DOHH2 (cell line): ENCODE measurements around the gene ESYT2.

Experiments used
- H3F3A ChIP-seq: fragments of 200-600 bp; sonication (generic), shearing (Covaris generic); 2 replicates; pipeline ENCODE4 v1.6.0; 2016; ENCODE audit warnings: antibody characterized with exemption, mild to moderate bottlenecking; ENCODE audit not compliant: control insufficient read depth, insufficient read depth
- H3K27ac ChIP-seq: fragments of 200-600 bp; sonication (generic); 2 replicates; pipeline ENCODE4 v1.5.1; 2014; ENCODE audit warnings: low read depth, mild to moderate bottlenecking, low read length, moderate library complexity
- H3K27me3 ChIP-seq: fragments of 200-600 bp; sonication (generic); 2 replicates; pipeline ENCODE4 v1.6.1; 2014; ENCODE audit warnings: mild to moderate bottlenecking, low read length, mixed read lengths; ENCODE audit not compliant: control insufficient read depth
- H3K36me3 ChIP-seq: fragments of 200-600 bp; sonication (generic); 2 replicates; pipeline ENCODE4 v1.6.1; 2014; ENCODE audit warnings: mild to moderate bottlenecking, low read length, moderate library complexity, mixed read lengths; ENCODE audit not compliant: control insufficient read depth
- H3K4me1 ChIP-seq: fragments of 200-600 bp; sonication (generic); 2 replicates; pipeline ENCODE4 v1.6.1; 2014; ENCODE audit warnings: mild to moderate bottlenecking, low read length, mixed read lengths; ENCODE audit not compliant: control insufficient read depth
- H3K4me2 ChIP-seq: fragments of 200-600 bp; sonication (generic); 2 replicates; pipeline ENCODE4 v1.6.0; 2014; ENCODE audit warnings: mild to moderate bottlenecking, low read length, moderate library complexity
- H3K4me3 ChIP-seq: fragments of 200-600 bp; sonication (generic); 2 replicates; pipeline ENCODE4 v1.5.1; 2014; ENCODE audit warnings: mild to moderate bottlenecking, low read length, mixed read lengths
- H3K79me2 ChIP-seq: fragments of 200-600 bp; sonication (generic); 2 replicates; pipeline ENCODE4 v1.6.1; 2014; ENCODE audit warnings: mild to moderate bottlenecking, low read length, mixed read lengths; ENCODE audit not compliant: control insufficient read depth
- H3K9me2 ChIP-seq: fragments of 200-600 bp; sonication (generic); replicated peaks from 2 replicates; pipeline ENCODE4 v1.6.1; 2014; ENCODE audit warnings: mild to moderate bottlenecking, low read length, mixed read lengths; ENCODE audit not compliant: control insufficient read depth
- H3K9me3 ChIP-seq: fragments of 200-600 bp; sonication (generic); 2 replicates; pipeline ENCODE4 v1.6.1; 2014; ENCODE audit warnings: antibody characterized with exemption, low read length, mixed read lengths; ENCODE audit not compliant: control insufficient read depth, insufficient read depth
- H4K20me1 ChIP-seq: fragments of 200-600 bp; sonication (generic); 2 replicates; pipeline ENCODE4 v1.6.0; 2014; ENCODE audit warnings: low read depth, mild to moderate bottlenecking, antibody characterized with exemption, low read length, moderate library complexity; ENCODE audit not compliant: control insufficient read depth, insufficient read depth
- CTCF ChIP-seq: fragments of 200-600 bp; sonication (generic); IDR thresholded peaks from one replicate; pipeline ENCODE4 v1.5.1; 2014; ENCODE audit warnings: antibody characterized with exemption, mild to moderate bottlenecking, low read depth, low read length; ENCODE audit not compliant: poor library complexity, severe bottlenecking
- EZH2phosphoT487 ChIP-seq: fragments of 200-600 bp; sonication (generic); IDR thresholded peaks from 2 replicates; pipeline ENCODE4 v1.6.1; 2017; ENCODE audit warnings: borderline replicate concordance, mild to moderate bottlenecking, antibody characterized with exemption, low read length, moderate library complexity, mixed read lengths

Gene ESYT2

GRCh38 chr7:158809596-158809995, 19.7 kb downstream of the ESYT2 start:
- Histone ChIP-seq H3K79me2 (peaks cover 71% of the 10 kb centered on the region), H3K4me3 (no peak overlapping the region)

GRCh38 chr7:158808126-158808525, 21.2 kb downstream of the ESYT2 start:
- Histone ChIP-seq H4K20me1 (no peaks in the 10 kb centered on the region), H3K36me3 (peaks cover 20% of the 10 kb centered on the region), H3K4me2 (no peak overlapping the region)

More at GRCh38 chr7:158809596-158809995, 19.7 kb downstream of the ESYT2 start:
- TF ChIP-seq CTCF: no peak
- no peak for TF ChIP-seq EZH2phosphoT487
- Histone ChIP-seq H4K20me1 (no peaks in the 10 kb centered on the region), H3F3A (no peaks in the 10 kb centered on the region; the same call in 1 of the 2 replicates), H3K27ac (no peak overlapping the region), H3K9me2 (no peaks in the 10 kb centered on the region), H3K27me3 (no peaks in the 10 kb centered on the region), H3K4me1 (peaks cover 15% of the 10 kb centered on the region), H3K9me3 (no peaks in the 10 kb centered on the region), H3K4me2 (no peak overlapping the region), H3K36me3 (peaks cover 20% of the 10 kb centered on the region)

GRCh38 chr7:158805937-158806336, 23.4 kb downstream of the ESYT2 start:
- Histone ChIP-seq H3K4me3 (no peak overlapping the region), H3K4me1 (peaks cover 9% of the 10 kb centered on the region), H3K4me2 (no peak overlapping the region), H3K27ac (no peak overlapping the region), H3K27me3 (no peaks in the 10 kb centered on the region), H4K20me1 (no peaks in the 10 kb centered on the region), H3K9me2 (no peaks in the 10 kb centered on the region), H3K79me2 (peaks cover 75% of the 10 kb centered on the region), H3K9me3 (no peaks in the 10 kb centered on the region), H3K36me3 (peaks cover 20% of the 10 kb centered on the region), H3F3A (no peaks in the 10 kb centered on the region)
- TF ChIP-seq CTCF: no peak

More at GRCh38 chr7:158808126-158808525, 21.2 kb downstream of the ESYT2 start:
- H3K4me1 ChIP-seq: peaks cover 14% of the 10 kb centered on the region
- peaks cover 74% of the 10 kb centered on the region for H3K79me2 ChIP-seq
- no peaks in the 10 kb centered on the region; the same call in 1 of the 2 replicates for H3F3A ChIP-seq
- no peak overlapping the region for H3K27ac ChIP-seq
- H3K9me2 ChIP-seq: no peaks in the 10 kb centered on the region
- H3K9me3 ChIP-seq: no peaks in the 10 kb centered on the region
- no peak for TF ChIP-seq CTCF
- no peak for TF ChIP-seq EZH2phosphoT487
- no peaks in the 10 kb centered on the region for H3K27me3 ChIP-seq
- H3K4me3 ChIP-seq: no peak overlapping the region
